Endothelial cell (in vitro differentiated cells): ENCODE results near the gene FTH1. TPM values are rescaled to one million over a fixed set of nuclear protein-coding genes. Genes with fewer than 3 reads are reported as not detected.

Experiments used
- DNase-seq: peaks from one replicate; pipeline ENCODE4 v3.0.0; 2021; ENCODE audit warnings: low spot score
- H3K27ac Mint-ChIP-seq: one replicate; pipeline ENCODE4 v1.8.0; 2021; ENCODE audit warnings: mixed read lengths, inconsistent platforms; ENCODE audit not compliant: unreplicated experiment
- H3K27me3 Mint-ChIP-seq: one replicate; pipeline ENCODE4 v1.8.0; 2021; ENCODE audit warnings: mild to moderate bottlenecking, moderate library complexity, mixed read lengths, inconsistent platforms; ENCODE audit not compliant: unreplicated experiment
- H3K36me3 Mint-ChIP-seq: one replicate; pipeline ENCODE4 v1.8.0; 2021; ENCODE audit warnings: mild to moderate bottlenecking, low read depth, mixed read lengths, inconsistent platforms; ENCODE audit not compliant: unreplicated experiment
- H3K4me1 Mint-ChIP-seq: one replicate; pipeline ENCODE4 v1.8.0; 2021; ENCODE audit warnings: mild to moderate bottlenecking, mixed read lengths, inconsistent platforms; ENCODE audit not compliant: unreplicated experiment
- H3K4me3 Mint-ChIP-seq: one replicate; pipeline ENCODE4 v1.8.0; 2021; ENCODE audit warnings: mild to moderate bottlenecking, mixed read lengths, inconsistent platforms; ENCODE audit not compliant: unreplicated experiment
- H3K9me3 Mint-ChIP-seq: one replicate; pipeline ENCODE4 v1.8.0; 2021; ENCODE audit warnings: mixed read lengths, inconsistent platforms; ENCODE audit not compliant: unreplicated experiment
- CTCF ChIP-seq: fragments of 200-600 bp; sonication (generic); IDR thresholded peaks from one replicate; pipeline ENCODE4 v1.5.0; 2021; ENCODE audit warnings: antibody characterized with exemption; ENCODE audit not compliant: unreplicated experiment
- total RNA-seq: library from RNA; stranded (reverse); fragmentation: NEBNext Ultra II Directional; extraction: Animal tissue kit (Norgen Biotek cat#: 25700); gene quantifications from one replicate; pipeline ENCODE4 v1.2.1, GENCODE V29; 2021; ENCODE audit not compliant: unreplicated experiment

The FTH1 gene
- total RNA-seq, 1 donor from 2014 or later: 837 TPM

GRCh38 chr11:61994981-61995380 lies 27.5 kb upstream of the FTH1 start:
- H3K27me3 Mint-ChIP-seq: peaks cover 3% of the 10 kb centered on the region
- DNase-seq: no peak
- H3K36me3 Mint-ChIP-seq: peaks cover 11% of the 10 kb centered on the region
- no peak overlapping the region for H3K27ac Mint-ChIP-seq
- H3K4me1 Mint-ChIP-seq: no peaks in the 10 kb centered on the region
- no peak for TF ChIP-seq CTCF
- H3K9me3 Mint-ChIP-seq: peaks cover 5% of the 10 kb centered on the region
- H3K4me3 Mint-ChIP-seq: no peak overlapping the region

- Mint-ChIP-seq H3K27me3 (peaks cover 1% of the 10 kb centered on the region), H3K9me3 (no peaks in the 10 kb centered on the region), H3K4me1 (no peaks in the 10 kb centered on the region), H3K4me3 (no peak overlapping the region), H3K36me3 (no peaks in the 10 kb centered on the region), H3K27ac (no peak overlapping the region)
- no peak for DNase-seq
- TF ChIP-seq CTCF: no peak
Observed at GRCh38 chr11:61985869-61986268, 18.4 kb upstream of the FTH1 start.

- no peak for DNase-seq
- TF ChIP-seq CTCF: no peak
- Mint-ChIP-seq H3K36me3 (no peaks in the 10 kb centered on the region), H3K4me1 (no peaks in the 10 kb centered on the region), H3K4me3 (no peak overlapping the region), H3K9me3 (no peaks in the 10 kb centered on the region), H3K27ac (no peak overlapping the region), H3K27me3 (peaks cover 3% of the 10 kb centered on the region)
Observed at GRCh38 chr11:61983419-61983818, 16.0 kb upstream of the FTH1 start.

- Mint-ChIP-seq H3K27ac (no peak overlapping the region), H3K4me1 (no peaks in the 10 kb centered on the region), H3K4me3 (no peak overlapping the region), H3K9me3 (no peaks in the 10 kb centered on the region), H3K36me3 (no peaks in the 10 kb centered on the region), H3K27me3 (peaks cover 3% of the 10 kb centered on the region)
- DNase-seq: no peak
- TF ChIP-seq CTCF: no peak
Observed at GRCh38 chr11:61980783-61981541, 13.5 kb upstream of the FTH1 start.
